OCI-LY1 (cell line): ENCODE data around the gene PHLDB2.

ENCODE experiments used
- H2AFZ ChIP-seq: fragments of 200-600 bp; sonication (generic), shearing (Covaris generic); 2 replicates; pipeline ENCODE4 v1.6.0; 2014; ENCODE audit warnings: antibody characterized with exemption, mild to moderate bottlenecking, low read length
- H3F3A ChIP-seq: fragments of 200-600 bp; sonication (generic), shearing (Covaris generic); 2 replicates; pipeline ENCODE4 v1.6.0; 2014; ENCODE audit warnings: mild to moderate bottlenecking, antibody characterized with exemption, low read length, moderate library complexity; ENCODE audit not compliant: insufficient read depth
- H3K27ac ChIP-seq: fragments of 200-600 bp; sonication (generic); 2 replicates; pipeline ENCODE4 v1.5.1; 2014; ENCODE audit warnings: low read length, mixed run types, mild to moderate bottlenecking, low read depth; ENCODE audit not compliant: poor library complexity, severe bottlenecking
- H3K27me3 ChIP-seq: fragments of 200-600 bp; sonication (generic); 2 replicates; pipeline ENCODE4 v1.6.0; 2014; ENCODE audit warnings: antibody characterized with exemption, mild to moderate bottlenecking, low read length, moderate library complexity; ENCODE audit not compliant: insufficient read depth
- H3K36me3 ChIP-seq: fragments of 200-600 bp; sonication (generic); 2 replicates; pipeline ENCODE4 v1.6.1; 2014; ENCODE audit warnings: mild to moderate bottlenecking, antibody characterized with exemption, low read length, moderate library complexity, mixed read lengths; ENCODE audit not compliant: insufficient read depth
- H3K4me1 ChIP-seq: fragments of 200-600 bp; sonication (generic); 2 replicates; pipeline ENCODE4 v1.5.1; 2014; ENCODE audit warnings: mild to moderate bottlenecking, low read length, moderate library complexity; ENCODE audit not compliant: insufficient read depth, severe bottlenecking
- H3K4me2 ChIP-seq: fragments of 200-600 bp; sonication (generic), shearing (Covaris generic); 2 replicates; pipeline ENCODE4 v1.6.1; 2014; ENCODE audit warnings: low read length
- H3K4me3 ChIP-seq: fragments of 200-600 bp; sonication (generic); 2 replicates; pipeline ENCODE4 v1.5.1; 2014; ENCODE audit warnings: low read length, low read depth, mild to moderate bottlenecking, mixed read lengths; ENCODE audit not compliant: poor library complexity, severe bottlenecking
- H3K79me2 ChIP-seq: fragments of 200-600 bp; shearing (Covaris generic); 2 replicates; pipeline ENCODE4 v1.6.1; 2016; ENCODE audit warnings: mixed run types, low read length, mixed read lengths; ENCODE audit not compliant: insufficient read depth
- H3K9ac ChIP-seq: fragments of 200-600 bp; sonication (generic), shearing (Covaris generic); 2 replicates; pipeline ENCODE4 v1.6.1; 2014; ENCODE audit warnings: mild to moderate bottlenecking, low read length, mixed read lengths
- H3K9me2 ChIP-seq: fragments of 200-600 bp; sonication (generic), shearing (Covaris generic); 2 replicates; pipeline ENCODE4 v1.6.1; 2014; ENCODE audit warnings: low read depth, mild to moderate bottlenecking, low read length, mixed read lengths
- H3K9me3 ChIP-seq: fragments of 200-600 bp; shearing (Covaris generic); 2 replicates; pipeline ENCODE4 v1.6.1; 2014; ENCODE audit warnings: low read length, mixed read lengths
- H4K20me1 ChIP-seq: fragments of 200-600 bp; sonication (generic), shearing (Covaris generic); 2 replicates; pipeline ENCODE4 v1.6.0; 2016; ENCODE audit warnings: mild to moderate bottlenecking, low read length; ENCODE audit not compliant: insufficient read depth
- CTCF ChIP-seq: fragments of 200-600 bp; sonication (generic), shearing (Covaris generic); IDR thresholded peaks from 2 replicates; pipeline ENCODE4 v1.5.1; 2017; ENCODE audit warnings: mild to moderate bottlenecking, antibody characterized with exemption, low read length, moderate library complexity, mixed read lengths
- EZH2 ChIP-seq: fragments of 200-600 bp; sonication (generic), shearing (Covaris generic); IDR thresholded peaks from 2 replicates; pipeline ENCODE4 v1.8.0; 2017; ENCODE audit warnings: borderline replicate concordance, mixed run types, mild to moderate bottlenecking, antibody characterized with exemption, low read length, moderate library complexity, mixed read lengths

Gene PHLDB2

DNA sequence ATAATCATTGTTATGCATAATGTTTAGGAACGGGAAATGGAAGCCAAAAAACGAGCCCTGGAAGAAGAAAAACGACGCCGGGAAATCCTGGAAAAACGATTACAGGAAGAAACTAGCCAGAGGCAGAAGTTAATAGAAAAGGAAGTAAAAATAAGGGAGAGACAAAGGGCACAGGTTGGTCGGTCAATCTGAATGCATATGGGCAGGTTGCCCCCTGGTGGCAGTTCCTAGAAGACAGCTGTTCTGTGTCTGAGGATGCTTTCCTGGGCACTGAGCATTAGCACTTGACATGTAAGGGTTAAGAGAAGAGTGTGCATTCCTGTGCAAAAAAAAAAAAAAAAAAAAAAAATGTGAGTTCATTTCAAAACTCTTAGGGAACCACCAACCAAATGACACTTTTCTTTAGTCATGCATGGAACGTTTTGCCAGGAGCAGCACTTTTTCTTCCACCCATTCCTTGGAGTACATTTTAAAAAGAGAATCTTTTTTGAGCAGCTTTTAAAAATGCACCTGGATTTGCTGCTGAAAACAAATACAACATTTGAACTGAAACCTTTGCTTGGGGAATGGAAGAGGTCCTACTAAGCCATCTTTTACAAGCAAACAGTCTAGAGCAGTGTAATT is 108.7 kb downstream of the PHLDB2 start:
- H3K27me3 ChIP-seq, result no peaks in the 10 kb centered on the region
- H2AFZ ChIP-seq, result no peak overlapping the region
- H3K4me3 ChIP-seq, result no peak overlapping the region
- H3K9ac ChIP-seq, result no peak overlapping the region
- H3K27ac ChIP-seq, result no peak overlapping the region
- no peaks in the 10 kb centered on the region for H3F3A ChIP-seq
- no peak overlapping the region for H3K4me2 ChIP-seq
- no peaks in the 10 kb centered on the region for H3K9me3 ChIP-seq
- peak; percentile 87 for TF ChIP-seq CTCF
- TF ChIP-seq EZH2, result no peak
- no peaks in the 10 kb centered on the region for H3K36me3 ChIP-seq
- no peaks in the 10 kb centered on the region for H3K9me2 ChIP-seq
- H4K20me1 ChIP-seq, result no peaks in the 10 kb centered on the region
- H3K79me2 ChIP-seq, result no peaks in the 10 kb centered on the region
- H3K4me1 ChIP-seq, result no peaks in the 10 kb centered on the region

GRCh38 chr3:111968319-111969054 is 109.4 kb downstream of the PHLDB2 start:
- H3K79me2 ChIP-seq, result no peaks in the 10 kb centered on the region
- no peak overlapping the region for H3K27ac ChIP-seq
- no peaks in the 10 kb centered on the region for H3K9me2 ChIP-seq
- TF ChIP-seq CTCF, result no peak
- no peak for TF ChIP-seq EZH2
- H3K9me3 ChIP-seq, result no peaks in the 10 kb centered on the region
- no peaks in the 10 kb centered on the region for H3K27me3 ChIP-seq
- no peaks in the 10 kb centered on the region for H4K20me1 ChIP-seq
- no peaks in the 10 kb centered on the region for H3K36me3 ChIP-seq
- H3F3A ChIP-seq, result no peaks in the 10 kb centered on the region
- no peak overlapping the region for H3K4me2 ChIP-seq
- no peaks in the 10 kb centered on the region for H3K4me1 ChIP-seq
- H3K9ac ChIP-seq, result no peak overlapping the region
- H2AFZ ChIP-seq, result no peak overlapping the region
- H3K4me3 ChIP-seq, result no peak overlapping the region

GRCh38 chr3:111970376-111970775 is 111.3 kb downstream of the PHLDB2 start:
- H3K9ac ChIP-seq, result no peak overlapping the region
- no peaks in the 10 kb centered on the region for H3K79me2 ChIP-seq
- H3F3A ChIP-seq, result no peaks in the 10 kb centered on the region
- no peaks in the 10 kb centered on the region for H4K20me1 ChIP-seq
- H3K9me2 ChIP-seq, result no peaks in the 10 kb centered on the region
- no peaks in the 10 kb centered on the region for H3K9me3 ChIP-seq
- TF ChIP-seq EZH2, result no peak
- TF ChIP-seq CTCF, result no peak
- no peaks in the 10 kb centered on the region for H3K27me3 ChIP-seq
- no peaks in the 10 kb centered on the region for H3K4me1 ChIP-seq
- no peaks in the 10 kb centered on the region for H3K36me3 ChIP-seq
- no peak overlapping the region for H3K4me2 ChIP-seq
- no peak overlapping the region for H3K4me3 ChIP-seq
- no peak overlapping the region for H2AFZ ChIP-seq
- H3K27ac ChIP-seq, result no peak overlapping the region
